Trophoblast cell (in vitro differentiated cells and primary cell): ENCODE data around the gene MTA3.

Experiments used
- DNase-seq, 2 donors: peaks; one replicate each; pipeline ENCODE4 v3.0.0-alpha.2; 2016
- H2AFZ ChIP-seq: 2 replicates; pipeline ENCODE4 v1.6.1; 2013; ENCODE audit warnings: low read length, moderate library complexity, mild to moderate bottlenecking; ENCODE audit not compliant: insufficient read depth, poor library complexity
- H2AK5ac ChIP-seq: 2 replicates; pipeline ENCODE4 v1.6.1; 2013; ENCODE audit warnings: mild to moderate bottlenecking, low read length
- H2BK120ac ChIP-seq: 2 replicates; pipeline ENCODE4 v1.6.1; 2013; ENCODE audit warnings: low read length, mild to moderate bottlenecking, moderate library complexity; ENCODE audit not compliant: insufficient read depth, poor library complexity
- H2BK12ac ChIP-seq: 2 replicates; pipeline ENCODE4 v1.6.1; 2013; ENCODE audit warnings: mild to moderate bottlenecking, low read length, moderate library complexity
- H2BK5ac ChIP-seq: 2 replicates; pipeline ENCODE4 v1.6.1; 2013; ENCODE audit warnings: low read length, low read depth, moderate library complexity, mild to moderate bottlenecking; ENCODE audit not compliant: poor library complexity
- H3K14ac ChIP-seq: 2 replicates; pipeline ENCODE4 v1.6.1; 2013; ENCODE audit warnings: mild to moderate bottlenecking, low read length
- H3K18ac ChIP-seq: 2 replicates; pipeline ENCODE4 v1.6.1; 2013; ENCODE audit warnings: mild to moderate bottlenecking, low read length
- H3K23ac ChIP-seq: 2 replicates; pipeline ENCODE4 v1.6.1; 2013; ENCODE audit warnings: low read length
- H3K27ac ChIP-seq: 2 replicates; pipeline ENCODE4 v1.5.1; 2013; ENCODE audit warnings: low read depth, mild to moderate bottlenecking, inconsistent platforms, low read length, moderate library complexity
- H3K27me3 ChIP-seq: 2 replicates; pipeline ENCODE4 v1.6.1; 2013; ENCODE audit warnings: inconsistent platforms, mild to moderate bottlenecking, low read length, moderate library complexity; ENCODE audit not compliant: insufficient read depth
- H3K36me3 ChIP-seq, 2 experiments: 1 replicate in 1 of 2; 2 replicates in 1 of 2; pipeline ENCODE4 v1.6.1; 2013; ENCODE audit warnings: low read length in 2 of 2, mild to moderate bottlenecking in 2 of 2, moderate library complexity in 1 of 2; ENCODE audit not compliant: insufficient read depth in 2 of 2, control insufficient read depth in 1 of 2
- H3K4ac ChIP-seq: 2 replicates; pipeline ENCODE4 v1.6.1; 2013; ENCODE audit warnings: low read depth, mild to moderate bottlenecking, low read length, moderate library complexity
- H3K4me1 ChIP-seq, 2 experiments: 1 replicate in 1 of 2; 2 replicates in 1 of 2; pipeline ENCODE4 v1.6.1; 2013; ENCODE audit warnings: low read length in 2 of 2, mild to moderate bottlenecking in 2 of 2, moderate library complexity in 1 of 2; ENCODE audit not compliant: insufficient read depth in 2 of 2, control insufficient read depth in 1 of 2
- H3K4me2 ChIP-seq: 2 replicates; pipeline ENCODE4 v1.6.1; 2013; ENCODE audit warnings: inconsistent platforms, mild to moderate bottlenecking, low read length, moderate library complexity
- H3K4me3 ChIP-seq: 2 replicates; pipeline ENCODE4 v1.5.1; 2013; ENCODE audit warnings: mild to moderate bottlenecking, low read depth, low read length, inconsistent platforms
- H3K79me1 ChIP-seq: one replicate; pipeline ENCODE4 v1.6.1; 2013; ENCODE audit warnings: low read length
- H3K79me2 ChIP-seq: 2 replicates; pipeline ENCODE4 v1.6.1; 2013; ENCODE audit warnings: low read length, mild to moderate bottlenecking; ENCODE audit not compliant: control insufficient read depth, insufficient read depth, poor library complexity
- H3K9ac ChIP-seq: 2 replicates; pipeline ENCODE4 v1.6.1; 2013; ENCODE audit warnings: mild to moderate bottlenecking, low read length
- H3K9me3 ChIP-seq: 2 replicates; pipeline ENCODE4 v1.6.1; 2013; ENCODE audit warnings: low read depth, mild to moderate bottlenecking, control low read depth, inconsistent platforms, low read length; ENCODE audit not compliant: insufficient read depth
- H4K12ac ChIP-seq: 2 replicates; pipeline ENCODE4 v1.6.1; 2013; ENCODE audit warnings: low read depth, mild to moderate bottlenecking, low read length, moderate library complexity
- H4K8ac ChIP-seq: 2 replicates; pipeline ENCODE4 v1.6.1; 2013; ENCODE audit warnings: low read depth, mild to moderate bottlenecking, low read length, moderate library complexity
- H4K91ac ChIP-seq: one replicate; pipeline ENCODE4 v1.6.1; 2013; ENCODE audit warnings: low read depth, mild to moderate bottlenecking, low read length, moderate library complexity
- WGBS: extraction: QIAGEN DNeasy Blood & Tissue Kit; methylation state at CpG from one replicate; pipeline ENCODE4 v1.1.7; 2013; ENCODE audit warnings: missing lambda C conversion rate; ENCODE audit not compliant: insufficient read length, insufficient coverage; ENCODE audit errors: extremely low coverage; 5-methylcytosine and 5-hydroxymethylcytosine counted together

The MTA3 gene

GRCh38 chr2:42587526-42588117 is 19.2 kb downstream of the MTA3 start:
- Histone ChIP-seq H4K91ac (no peak overlapping the region), H3K14ac (no peak overlapping the region), H4K12ac (no peak overlapping the region), H3K4me2 (no peak overlapping the region), H4K8ac (no peak overlapping the region), H3K27me3 (no peaks in the 10 kb centered on the region), H3K9me3 (no peaks in the 10 kb centered on the region), H3K9ac (no peak overlapping the region), H3K79me1 (no peaks in the 10 kb centered on the region), H2BK5ac (no peak overlapping the region), H2AFZ (no peak overlapping the region), H2BK12ac (no peak overlapping the region), H3K27ac (no peak overlapping the region), H2BK120ac (no peak overlapping the region), H3K4me3 (no peak overlapping the region), H3K23ac (no peak overlapping the region), H3K4ac (no peak overlapping the region), H3K4me1 (no peaks in the 10 kb centered on the region), H3K18ac (no peak overlapping the region), H3K36me3 (peaks cover 4 to 20% of the 10 kb centered on the region in 2 experiments), H2AK5ac (no peak overlapping the region), H3K79me2 (no peaks in the 10 kb centered on the region)
- no CpG with 5 or more reads among the region's 4 CpGs for WGBS
- DNase-seq = no peak

DNA sequence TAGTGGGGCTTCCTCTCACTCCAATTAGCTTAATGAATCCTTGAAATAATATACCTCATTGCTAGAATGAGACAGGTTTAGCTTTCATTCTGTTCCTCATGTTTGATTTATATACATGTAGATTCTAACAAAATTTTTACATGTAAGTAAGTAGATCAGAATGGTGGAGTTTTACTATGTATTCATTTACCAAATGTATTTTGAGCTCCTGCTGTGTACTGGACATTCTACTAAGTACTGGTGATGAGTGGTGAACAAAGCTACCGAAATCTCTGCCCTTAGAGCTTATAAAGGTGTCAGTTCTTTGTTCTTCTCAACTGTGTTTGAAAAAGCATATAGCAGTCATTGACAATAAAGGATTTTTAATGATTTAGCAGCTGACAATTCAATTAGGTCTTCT is 19.7 kb downstream of the MTA3 start:
- no peak overlapping the region for H4K12ac ChIP-seq
- no peak overlapping the region for H3K4ac ChIP-seq
- no peak overlapping the region for H3K23ac ChIP-seq
- H3K9ac ChIP-seq = no peak overlapping the region
- no peak overlapping the region for H2BK12ac ChIP-seq
- H4K8ac ChIP-seq = no peak overlapping the region
- H3K4me2 ChIP-seq = no peak overlapping the region
- no peak overlapping the region for H2BK5ac ChIP-seq
- no peaks in the 10 kb centered on the region for H3K4me1 ChIP-seq
- no peak overlapping the region for H3K4me3 ChIP-seq
- H2BK120ac ChIP-seq = no peak overlapping the region
- peaks cover 4 to 20% of the 10 kb centered on the region in 2 experiments for H3K36me3 ChIP-seq
- no peaks in the 10 kb centered on the region for H3K79me1 ChIP-seq
- H3K14ac ChIP-seq = no peak overlapping the region
- no peak overlapping the region for H2AK5ac ChIP-seq
- no peak overlapping the region for H3K27ac ChIP-seq
- H3K18ac ChIP-seq = no peak overlapping the region
- no peak overlapping the region for H4K91ac ChIP-seq
- H3K79me2 ChIP-seq = no peaks in the 10 kb centered on the region
- H3K9me3 ChIP-seq = no peaks in the 10 kb centered on the region
- DNase-seq = no peak
- H2AFZ ChIP-seq = no peak overlapping the region
- no peaks in the 10 kb centered on the region for H3K27me3 ChIP-seq
- WGBS = no CpG with 5 or more reads among the region's 1 CpG

DNA sequence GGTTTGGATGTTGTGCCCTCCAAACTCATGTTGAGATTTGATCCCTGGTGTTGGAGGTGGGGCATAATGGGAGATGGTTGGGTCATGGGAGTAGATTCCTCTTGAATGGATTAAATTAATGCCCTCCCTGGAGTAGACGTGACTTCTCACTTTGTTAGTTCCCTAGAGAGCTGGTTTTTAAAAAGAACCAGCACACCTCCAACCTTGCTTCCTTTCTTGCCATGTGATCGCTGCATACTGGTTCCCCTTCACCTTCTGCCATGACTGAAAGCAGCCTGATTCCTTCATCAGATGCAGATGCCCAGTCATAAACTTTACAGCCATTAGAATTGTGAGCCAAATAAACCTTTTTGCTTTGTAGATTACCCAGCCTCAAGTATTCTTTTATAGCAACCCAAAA is 21.7 kb downstream of the MTA3 start:
- no peaks in the 10 kb centered on the region for H3K9me3 ChIP-seq
- DNase-seq = no peak
- no peak overlapping the region for H4K91ac ChIP-seq
- no peak overlapping the region for H3K27ac ChIP-seq
- no peak overlapping the region for H2BK120ac ChIP-seq
- H3K4me1 ChIP-seq = no peaks in the 10 kb centered on the region
- H3K18ac ChIP-seq = no peak overlapping the region
- H4K8ac ChIP-seq = no peak overlapping the region
- no peak overlapping the region for H2AK5ac ChIP-seq
- H2AFZ ChIP-seq = no peak overlapping the region
- no peak overlapping the region for H3K14ac ChIP-seq
- H2BK12ac ChIP-seq = no peak overlapping the region
- no peaks in the 10 kb centered on the region for H3K79me1 ChIP-seq
- H2BK5ac ChIP-seq = no peak overlapping the region
- WGBS = no CpG with 5 or more reads among the region's 2 CpGs
- H3K27me3 ChIP-seq = no peaks in the 10 kb centered on the region
- no peak overlapping the region for H3K4ac ChIP-seq
- H3K79me2 ChIP-seq = no peaks in the 10 kb centered on the region
- no peak overlapping the region for H3K23ac ChIP-seq
- no peak overlapping the region for H3K4me2 ChIP-seq
- H4K12ac ChIP-seq = no peak overlapping the region
- no peak overlapping the region for H3K9ac ChIP-seq
- H3K36me3 ChIP-seq = peaks cover 3 to 13% of the 10 kb centered on the region in 2 experiments
- H3K4me3 ChIP-seq = no peak overlapping the region

DNA sequence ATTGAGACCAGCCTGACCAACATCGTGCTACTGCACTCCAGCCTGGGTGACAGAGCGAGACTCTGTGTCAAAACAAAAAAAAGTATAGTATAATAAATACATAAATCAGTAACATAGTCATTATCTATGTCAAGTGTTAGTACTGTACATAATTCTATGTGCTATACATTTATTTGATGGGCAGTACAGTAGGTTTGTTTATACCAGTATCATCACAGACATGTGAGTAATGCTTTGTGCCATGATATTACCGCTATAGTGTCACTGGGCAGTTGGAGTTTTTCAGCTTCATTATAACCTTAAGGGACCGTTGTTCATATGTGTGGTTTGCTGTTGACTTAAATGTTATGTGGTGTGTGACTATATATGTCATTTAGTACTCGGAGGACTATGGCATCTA is 24.9 kb downstream of the MTA3 start:
- Histone ChIP-seq H2BK5ac (no peak overlapping the region), H3K4ac (no peak overlapping the region), H3K18ac (no peak overlapping the region), H3K36me3 (no peaks in the 10 kb centered on the region), H4K12ac (no peak overlapping the region), H2AFZ (no peak overlapping the region), H3K4me1 (no peaks in the 10 kb centered on the region), H4K8ac (no peak overlapping the region), H2BK120ac (no peak overlapping the region), H3K23ac (no peak overlapping the region), H3K9me3 (no peaks in the 10 kb centered on the region), H4K91ac (no peak overlapping the region), H3K27me3 (no peaks in the 10 kb centered on the region), H3K79me1 (no peaks in the 10 kb centered on the region), H3K9ac (no peak overlapping the region), H3K4me3 (no peak overlapping the region), H2AK5ac (no peak overlapping the region), H2BK12ac (no peak overlapping the region), H3K14ac (no peak overlapping the region), H3K27ac (no peak overlapping the region), H3K4me2 (no peak overlapping the region), H3K79me2 (no peaks in the 10 kb centered on the region)
- DNase-seq = peak in 1 of 2 donors; percentile 3
- no CpG with 5 or more reads among the region's 5 CpGs for WGBS
